Activated CD8-positive, alpha-beta T cell treated with anti-CD3 and anti-CD28 coated beads, Interleukin-2, amount 10 ng/mL, durations not matched to agents 7 days and 5 days (primary cell): Measurements from ENCODE around the gene CERKL. TPM values are rescaled to one million over a fixed set of nuclear protein-coding genes. Genes with fewer than 3 reads are reported as not detected.

Experiments used
- ATAC-seq: fragments of 150-1000 bp; cut with Tn5 transposase; one replicate; pipeline ENCODE4 v1.10.0; 2021; ENCODE audit warnings: moderate library complexity
- CTCF ChIA-PET: fragments of 350-600 bp; sonication (Branson Sonifier 250); formaldehyde crosslinking; loops from one replicate; lab custom pipeline; 2021; ENCODE audit warnings: antibody characterized with exemption; lab: Charles Lee
- POLR2A ChIA-PET: fragments of 350-600 bp; sonication (Branson Sonifier 250); formaldehyde crosslinking; loops from one replicate; lab custom pipeline; 2021; ENCODE audit warnings: antibody characterized with exemption; lab: Charles Lee
- DNase-seq: peaks from one replicate; pipeline ENCODE4 v3.0.0-alpha.2; 2020
- H3K27ac Mint-ChIP-seq: one replicate; pipeline ENCODE4 v1.8.0; 2021; ENCODE audit warnings: mild to moderate bottlenecking, mixed read lengths
- H3K27me3 Mint-ChIP-seq: one replicate; pipeline ENCODE4 v1.8.0; 2021; ENCODE audit warnings: low read depth, mixed read lengths
- H3K36me3 Mint-ChIP-seq: one replicate; pipeline ENCODE4 v1.8.0; 2021; ENCODE audit warnings: low read depth, mixed read lengths
- H3K4me1 Mint-ChIP-seq: one replicate; pipeline ENCODE4 v1.8.0; 2021; ENCODE audit warnings: low read depth, mixed read lengths
- H3K4me3 Mint-ChIP-seq: one replicate; pipeline ENCODE4 v1.8.0; 2021; ENCODE audit warnings: mild to moderate bottlenecking, mixed read lengths
- H3K9me3 Mint-ChIP-seq: one replicate; pipeline ENCODE4 v1.8.0; 2022; ENCODE audit warnings: mixed read lengths; ENCODE audit not compliant: insufficient read depth
- total RNA-seq, 2 experiments: library from RNA; stranded (reverse); gene quantifications; one replicate each; pipeline ENCODE4 v1.2.3, GENCODE V29; 2021

Gene CERKL
- total RNA-seq, 2 experiments from 2014 or later = not detected

DNA sequence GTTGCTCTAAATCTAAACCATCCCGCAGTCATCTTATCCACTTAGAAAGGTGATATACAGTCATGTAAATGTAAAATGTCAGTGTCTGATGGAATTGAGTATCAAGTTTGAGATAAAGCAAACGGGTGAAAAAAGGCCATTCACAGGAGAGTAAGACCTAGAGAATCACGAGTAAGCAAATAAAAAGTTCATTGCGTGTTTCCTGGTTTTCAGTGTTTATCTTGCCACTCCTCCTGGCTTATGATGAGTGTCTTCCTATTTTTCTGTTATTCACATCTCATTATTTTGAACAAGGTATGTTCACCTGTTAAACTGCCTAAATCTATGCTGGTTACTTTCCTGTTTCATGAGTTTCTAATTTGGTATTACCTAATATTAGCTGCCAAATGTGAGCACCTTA lies 130.9 kb downstream of the CERKL start:
- CTCF ChIA-PET = no interaction called here

DNA sequence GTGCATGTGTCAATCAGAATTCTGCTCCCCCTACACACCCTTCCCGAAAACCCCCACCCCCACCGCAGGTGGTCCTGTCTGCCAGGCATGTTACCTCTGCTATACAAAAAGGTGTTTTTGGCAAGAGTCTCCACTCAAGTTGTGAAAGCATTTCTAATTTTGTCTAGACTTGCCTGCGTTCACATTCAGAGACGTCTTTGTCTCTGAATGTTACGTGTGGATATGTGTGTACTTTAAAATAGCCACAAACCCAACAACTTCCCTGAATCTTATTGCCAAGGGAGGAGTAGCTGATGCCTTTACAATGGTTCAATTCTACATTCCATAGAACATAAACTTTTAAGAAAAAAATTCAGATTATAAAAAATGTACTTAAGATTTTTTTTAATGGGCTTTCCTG lies 133.1 kb downstream of the CERKL start:
- ATAC-seq = no peak
- no peaks in the 10 kb centered on the region for H3K9me3 Mint-ChIP-seq
- CTCF ChIA-PET = interaction anchor here (0.8 kb wide), 1 partner anchor 58 kb away, joined by 3 read pairs; no protein-coding TSS in a partner anchor
- no peak overlapping the region for H3K4me3 Mint-ChIP-seq
- no peak for DNase-seq
- no peaks in the 10 kb centered on the region for H3K4me1 Mint-ChIP-seq
- H3K27me3 Mint-ChIP-seq = no peaks in the 10 kb centered on the region
- POLR2A ChIA-PET = interaction anchor here (0.6 kb wide), 1 partner anchor 298 kb away, joined by 3 read pairs; no protein-coding TSS in a partner anchor
- H3K36me3 Mint-ChIP-seq = peaks cover 72% of the 10 kb centered on the region
- no peak overlapping the region for H3K27ac Mint-ChIP-seq

More for the DNA sequence above, 130.9 kb downstream of the CERKL start:
- no peak overlapping the region for H3K27ac Mint-ChIP-seq
- no peaks in the 10 kb centered on the region for H3K27me3 Mint-ChIP-seq
- no peak overlapping the region for H3K4me3 Mint-ChIP-seq
- no peaks in the 10 kb centered on the region for H3K4me1 Mint-ChIP-seq
- POLR2A ChIA-PET = no interaction called here
- DNase-seq (no peak), ATAC-seq (no peak)
- H3K36me3 Mint-ChIP-seq = peaks cover 70% of the 10 kb centered on the region
- H3K9me3 Mint-ChIP-seq = no peaks in the 10 kb centered on the region

DNA sequence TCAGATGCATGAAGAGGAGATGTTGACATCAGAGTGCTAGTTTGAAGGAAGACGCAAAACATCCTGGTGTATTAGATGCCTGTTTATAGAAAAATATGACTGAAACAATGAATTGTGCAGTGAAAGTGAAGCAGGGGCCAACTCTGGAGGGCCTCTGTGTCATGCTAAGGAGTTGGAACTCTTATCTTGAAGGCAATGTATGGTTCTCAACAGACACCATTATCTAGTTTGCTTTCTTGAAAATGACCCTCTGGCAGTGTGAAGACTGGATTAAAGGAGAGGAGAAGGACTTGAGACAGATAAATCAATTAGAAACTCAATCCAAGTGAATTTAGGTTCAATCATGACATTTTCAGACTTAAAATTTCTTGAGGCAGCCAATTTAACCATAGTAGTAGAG lies 136.7 kb downstream of the CERKL start:
- H3K27ac Mint-ChIP-seq = peak overlapping the region; percentile 28
- ChIA-PET POLR2A (no interaction called here), CTCF (no interaction called here)
- H3K9me3 Mint-ChIP-seq = no peaks in the 10 kb centered on the region
- ATAC-seq = no peak
- no peak for DNase-seq
- no peaks in the 10 kb centered on the region for H3K27me3 Mint-ChIP-seq
- no peak overlapping the region for H3K4me3 Mint-ChIP-seq
- peaks cover 71% of the 10 kb centered on the region for H3K36me3 Mint-ChIP-seq
- H3K4me1 Mint-ChIP-seq = peaks cover 30% of the 10 kb centered on the region

DNA sequence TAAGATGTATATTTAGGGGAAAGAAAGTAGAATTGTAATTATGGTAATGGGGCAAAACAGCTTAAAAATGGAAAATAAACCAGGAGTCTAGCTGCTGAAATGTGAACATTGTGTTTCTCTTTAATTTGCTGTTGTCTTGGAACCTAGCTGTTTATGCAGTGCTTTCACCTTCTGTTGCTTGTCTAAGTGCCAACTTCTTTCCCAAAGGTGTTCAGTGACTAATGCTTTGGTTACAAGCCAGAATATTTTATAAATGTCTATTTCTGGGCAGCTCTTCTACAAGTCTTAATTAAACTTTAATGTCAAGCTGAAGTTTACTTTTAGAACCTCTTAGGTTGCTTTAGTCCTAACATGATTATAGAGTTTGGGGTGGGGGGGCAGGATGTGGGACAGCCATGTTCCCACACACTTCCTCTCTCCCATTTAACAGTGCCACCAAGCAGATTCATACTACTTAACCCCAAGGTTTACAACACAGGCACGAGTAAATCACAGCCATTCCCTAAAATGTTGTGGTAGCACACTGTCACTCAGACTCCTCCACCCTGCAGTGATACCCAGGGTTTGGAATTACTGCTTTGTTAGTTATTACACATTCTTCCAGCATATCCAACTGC lies 139.1 kb downstream of the CERKL start:
- DNase-seq (no peak), ATAC-seq (peak; percentile 44)
- peaks cover 81% of the 10 kb centered on the region for H3K36me3 Mint-ChIP-seq

DNA sequence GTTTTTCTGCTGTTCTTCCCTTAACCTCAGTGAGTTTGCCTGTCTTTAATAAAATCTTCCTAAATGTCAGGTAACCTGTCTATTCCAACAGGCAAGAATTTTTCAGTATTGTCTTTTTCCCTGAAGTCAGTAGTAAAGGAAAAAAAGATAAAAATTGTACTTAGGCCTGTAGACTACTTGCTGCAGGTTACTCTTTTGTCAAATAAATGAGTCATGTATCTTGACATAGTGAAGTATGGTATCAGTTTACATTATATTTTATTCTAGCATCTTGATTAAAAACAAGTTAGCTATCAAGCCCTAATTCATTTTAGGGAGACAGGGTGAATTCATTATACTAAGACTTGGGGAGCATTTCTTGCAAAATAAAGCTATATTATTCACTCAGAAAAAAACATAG lies 139.9 kb downstream of the CERKL start:
- Mint-ChIP-seq H3K36me3 (peaks cover 81% of the 10 kb centered on the region), H3K4me1 (peaks cover 31% of the 10 kb centered on the region), H3K9me3 (no peaks in the 10 kb centered on the region), H3K27ac (no peak overlapping the region), H3K4me3 (no peak overlapping the region), H3K27me3 (no peaks in the 10 kb centered on the region)
- POLR2A ChIA-PET = no interaction called here
- CTCF ChIA-PET = interaction anchor here (1.0 to 1.6 kb wide), 6 partner anchors 17 to 412 kb away, joined by 3 to 6 read pairs (median 4); no protein-coding TSS in a partner anchor
- DNase-seq (no peak), ATAC-seq (no peak)

More for the DNA sequence above, 139.1 kb downstream of the CERKL start:
- no peak overlapping the region for H3K4me3 Mint-ChIP-seq
- H3K4me1 Mint-ChIP-seq = peaks cover 31% of the 10 kb centered on the region
- H3K27ac Mint-ChIP-seq = peak overlapping the region; percentile 14
- H3K9me3 Mint-ChIP-seq = no peaks in the 10 kb centered on the region
- ChIA-PET CTCF (interaction anchor here (1.0 to 1.6 kb wide), 6 partner anchors 16 to 413 kb away, joined by 3 to 6 read pairs (median 4); no protein-coding TSS in a partner anchor), POLR2A (no interaction called here)
- no peaks in the 10 kb centered on the region for H3K27me3 Mint-ChIP-seq

DNA sequence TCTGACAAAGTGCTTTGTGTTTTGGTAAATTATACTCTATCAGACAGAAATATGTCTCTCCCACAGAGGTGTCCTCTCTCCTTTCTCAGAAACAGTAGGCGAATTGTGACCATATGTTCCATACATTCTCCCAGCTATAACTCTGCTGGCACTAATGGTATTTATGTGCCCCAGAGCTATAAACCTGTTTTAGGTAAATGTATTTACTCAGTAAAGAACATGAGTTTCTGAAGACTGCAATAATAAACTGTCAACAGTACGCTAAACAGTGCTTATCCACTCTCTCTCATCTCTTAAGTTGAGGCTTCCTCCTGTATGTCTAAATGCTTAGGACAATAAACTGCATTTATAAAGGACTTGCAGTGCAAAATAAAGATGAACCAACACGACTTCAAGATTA lies 141.2 kb downstream of the CERKL start:
- H3K9me3 Mint-ChIP-seq = no peaks in the 10 kb centered on the region
- no peak overlapping the region for H3K27ac Mint-ChIP-seq
- peaks cover 31% of the 10 kb centered on the region for H3K4me1 Mint-ChIP-seq
- H3K36me3 Mint-ChIP-seq = peaks cover 83% of the 10 kb centered on the region
- ATAC-seq (no peak), DNase-seq (no peak)
- CTCF ChIA-PET = interaction anchor here (1.0 kb wide), 2 partner anchors 17 to 200 kb away, joined by 3 to 4 read pairs; no protein-coding TSS in a partner anchor
- H3K4me3 Mint-ChIP-seq = no peak overlapping the region
- H3K27me3 Mint-ChIP-seq = no peaks in the 10 kb centered on the region
- POLR2A ChIA-PET = no interaction called here

DNA sequence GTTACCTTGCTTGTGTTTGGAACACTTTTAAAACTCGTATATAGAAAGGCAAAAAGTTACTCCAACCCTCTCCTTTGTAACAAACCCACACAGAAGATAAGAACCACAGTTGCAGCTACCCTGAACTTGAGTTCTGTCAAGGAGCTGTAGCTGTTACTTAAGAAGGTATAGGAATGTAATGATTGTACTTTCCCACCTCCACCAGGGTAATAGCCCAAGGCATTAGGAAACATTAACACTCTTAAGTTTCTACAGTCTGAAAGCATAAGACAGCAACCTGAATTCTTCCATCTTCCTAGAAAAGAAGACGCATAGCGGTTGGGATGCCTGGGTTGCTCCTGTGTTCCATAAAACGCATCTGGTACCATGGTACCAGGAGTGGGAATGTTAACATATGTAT lies 156.7 kb downstream of the CERKL start:
- Mint-ChIP-seq H3K4me3 (no peak overlapping the region), H3K4me1 (no peaks in the 10 kb centered on the region), H3K9me3 (no peaks in the 10 kb centered on the region), H3K27me3 (no peaks in the 10 kb centered on the region), H3K27ac (no peak overlapping the region), H3K36me3 (peaks cover 38% of the 10 kb centered on the region)
- DNase-seq (no peak), ATAC-seq (no peak)
- POLR2A ChIA-PET = no interaction called here
- CTCF ChIA-PET = interaction anchor here (2.3 kb wide), 1 partner anchor 16 kb away, joined by 4 read pairs; no protein-coding TSS in a partner anchor

DNA sequence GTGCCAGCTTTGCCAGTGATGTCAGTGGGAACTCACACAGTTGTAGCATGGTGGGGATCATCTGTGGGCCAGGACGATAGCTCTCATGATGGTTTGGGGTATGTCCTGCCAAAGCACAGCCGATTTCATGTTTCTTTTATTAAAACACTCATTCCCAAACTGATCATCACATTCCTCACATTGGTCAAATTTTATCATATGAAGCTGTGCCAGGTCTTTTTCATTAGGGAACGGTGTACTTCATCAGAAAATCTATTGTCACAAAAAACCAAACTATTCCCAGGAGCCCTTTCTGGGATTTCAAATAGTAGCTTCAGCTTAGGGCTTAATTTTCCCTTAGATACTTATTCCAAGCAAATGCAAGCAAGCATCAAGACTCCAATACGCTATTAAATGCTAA lies 157.7 kb downstream of the CERKL start:
- Mint-ChIP-seq H3K27me3 (no peaks in the 10 kb centered on the region), H3K4me1 (no peaks in the 10 kb centered on the region), H3K36me3 (peaks cover 36% of the 10 kb centered on the region), H3K27ac (no peak overlapping the region), H3K4me3 (no peak overlapping the region), H3K9me3 (no peaks in the 10 kb centered on the region)
- no peak for DNase-seq
- no peak for ATAC-seq
- CTCF ChIA-PET = interaction anchor here (1.7 to 2.3 kb wide), 2 partner anchors 17 to 216 kb away, joined by 4 read pairs; no protein-coding TSS in a partner anchor
- POLR2A ChIA-PET = no interaction called here

Other genes with a start within 250 kb of the CERKL start
- gene ITGA4, start 199.7 kb downstream of the CERKL start, total RNA-seq = 100 to 1,000 TPM; 144 to 152 TPM
- not detected for gene NEUROD1, start 23.4 kb upstream of the CERKL start, total RNA-seq
- gene ITPRID2, start 234.6 kb upstream of the CERKL start, total RNA-seq = 10 to 100 TPM; 53.4 to 63.8 TPM